ENCODE measurements around the gene FBXO24. TPM values are rescaled to one million over a fixed set of nuclear protein-coding genes. Genes with fewer than 3 reads are reported as not detected.

Gene FBXO24
- total and polyA plus RNA-seq, 8 donors: 0.31 to 2.0 (median 0.81) TPM

GRCh38 chr7:100584054-100584682, 2.0 kb upstream of the FBXO24 start:
- ATAC-seq (no peak), DNase-seq (peak in 1 of 6 donors; percentile 31), FAIRE-seq (no peak)
- intact Hi-C loops (cut with DNase I): no loop called here
- 42 to 47% methylated on average over 15 of the region's 15 CpGs for WGBS, 2 donors
- H3K4me3 ChIP-seq: peak overlapping the region in 3 of 4 donors; percentile 85 to 100 (median 99)
- H3K36me3 ChIP-seq: peaks cover 3 to 22% (median 13%) of the 10 kb centered on the region in 3 donors
- H3K27me3 ChIP-seq: no peaks in the 10 kb centered on the region
- TF ChIP-seq, protein P1, sequence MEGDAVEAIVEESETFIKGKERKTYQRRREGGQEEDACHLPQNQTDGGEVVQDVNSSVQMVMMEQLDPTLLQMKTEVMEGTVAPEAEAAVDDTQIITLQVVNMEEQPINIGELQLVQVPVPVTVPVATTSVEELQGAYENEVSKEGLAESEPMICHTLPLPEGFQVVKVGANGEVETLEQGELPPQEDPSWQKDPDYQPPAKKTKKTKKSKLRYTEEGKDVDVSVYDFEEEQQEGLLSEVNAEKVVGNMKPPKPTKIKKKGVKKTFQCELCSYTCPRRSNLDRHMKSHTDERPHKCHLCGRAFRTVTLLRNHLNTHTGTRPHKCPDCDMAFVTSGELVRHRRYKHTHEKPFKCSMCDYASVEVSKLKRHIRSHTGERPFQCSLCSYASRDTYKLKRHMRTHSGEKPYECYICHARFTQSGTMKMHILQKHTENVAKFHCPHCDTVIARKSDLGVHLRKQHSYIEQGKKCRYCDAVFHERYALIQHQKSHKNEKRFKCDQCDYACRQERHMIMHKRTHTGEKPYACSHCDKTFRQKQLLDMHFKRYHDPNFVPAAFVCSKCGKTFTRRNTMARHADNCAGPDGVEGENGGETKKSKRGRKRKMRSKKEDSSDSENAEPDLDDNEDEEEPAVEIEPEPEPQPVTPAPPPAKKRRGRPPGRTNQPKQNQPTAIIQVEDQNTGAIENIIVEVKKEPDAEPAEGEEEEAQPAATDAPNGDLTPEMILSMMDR (IDR thresholded peaks at IDR 0.05): no peak
- H3K9me3 ChIP-seq: no peaks in the 10 kb centered on the region
- H3K4me1 ChIP-seq: peaks cover 19 to 28% (median 24%) of the 10 kb centered on the region in 3 donors
- peak overlapping the region; percentile 98 to 100 (median 99) for H3K27ac ChIP-seq

GRCh38 chr7:100584683-100585510, 1.2 kb upstream of the FBXO24 start:
- peaks cover 2 to 15% (median 13%) of the 10 kb centered on the region in 3 donors for H3K36me3 ChIP-seq
- peak; percentile 0 to 13 (median 0) for ATAC-seq
- H3K4me1 ChIP-seq: peaks cover 19 to 28% (median 24%) of the 10 kb centered on the region in 3 donors
- no peaks in the 10 kb centered on the region for H3K27me3 ChIP-seq
- peak overlapping the region; percentile 85 to 100 (median 98) for H3K4me3 ChIP-seq
- peak overlapping the region; percentile 98 to 100 (median 99) for H3K27ac ChIP-seq
- DNase-seq: peak in 5 of 6 donors; percentile 75 to 81 (median 77)
- WGBS, 2 donors: 1 to 2% methylated on average over 18 to 20 of the region's 20 CpGs
- intact Hi-C loops (cut with DNase I): no loop called here
- TF ChIP-seq, protein P1 (IDR thresholded peaks at IDR 0.05): no peak
- H3K9me3 ChIP-seq: no peaks in the 10 kb centered on the region
- no peak for FAIRE-seq

GRCh38 chr7:100585511-100586265, 440 bp upstream of the FBXO24 start, which contains the start of gene LRCH4:
Gene LRCH4 (minus strand): TSS chr7:100586129. CDS start chr7:100586100, 29 bp downstream.
- 0 to 1% methylated on average over 33 to 61 of the region's 61 CpGs for WGBS, 2 donors
- peaks cover 19 to 28% (median 24%) of the 10 kb centered on the region in 3 donors for H3K4me1 ChIP-seq

DNA sequence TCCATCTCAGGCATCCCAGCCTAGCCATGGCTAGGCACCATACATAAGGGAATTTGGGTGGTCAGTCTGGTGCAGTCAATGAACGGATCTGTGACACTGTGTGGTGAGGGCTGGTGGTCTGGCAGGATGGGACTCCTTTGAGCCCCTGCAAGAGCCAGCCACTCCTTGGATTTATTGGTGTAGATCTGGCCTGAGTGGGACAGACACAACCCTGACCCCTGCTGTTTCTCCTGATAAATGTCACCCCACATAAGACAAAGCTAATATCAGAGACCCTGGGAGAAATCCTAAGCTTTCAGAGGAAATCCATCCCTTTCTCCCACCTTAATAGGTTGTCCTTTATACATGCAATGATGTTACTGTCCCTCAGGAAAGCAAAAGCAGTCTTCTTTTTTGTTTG, 2.3 kb downstream of the FBXO24 start:
- intact Hi-C loops (cut with DNase I): no loop called here
- H3K36me3 ChIP-seq: no peaks in the 10 kb centered on the region
- 55 to 78% methylated on average over 1 of the region's 1 CpG for WGBS, 2 donors
- no peak for FAIRE-seq
- no peak for DNase-seq
- no peak for ATAC-seq
- H3K4me1 ChIP-seq: peaks cover 6 to 11% (median 7%) of the 10 kb centered on the region in 3 donors
- no peaks in the 10 kb centered on the region for H3K27me3 ChIP-seq
- no peaks in the 10 kb centered on the region for H3K9me3 ChIP-seq
- no peak overlapping the region for H3K27ac ChIP-seq
- TF ChIP-seq, protein P1 (IDR thresholded peaks at IDR 0.05): no peak
- H3K4me3 ChIP-seq: no peak overlapping the region

More at GRCh38 chr7:100585511-100586265, 440 bp upstream of the FBXO24 start, which contains the start of gene LRCH4:
- intact Hi-C loops (cut with DNase I): no loop called here
- DNase-seq (peak in 5 of 6 donors; percentile 67 to 98 (median 74)), ATAC-seq (peak; percentile 46 to 86 (median 68)), FAIRE-seq (no peak)
- Histone ChIP-seq H3K36me3 (peaks cover 0 to 13% (median 13%) of the 10 kb centered on the region in 3 donors), H3K9me3 (no peaks in the 10 kb centered on the region), H3K27ac (peak within 1 kb of the TSS; percentile 98 to 100 (median 99)), H3K4me3 (peak within 1 kb of the TSS; percentile 85 to 100 (median 98)), H3K27me3 (no peaks in the 10 kb centered on the region)
- TF ChIP-seq, protein P1 (IDR thresholded peaks at IDR 0.05): no peak

All from pancreas (tissue), 10 donors.